ENCODE data around the gene MBOAT1. TPM values are rescaled to one million over a fixed set of nuclear protein-coding genes. Genes with fewer than 3 reads are reported as not detected.

Gene MBOAT1
- total RNA-seq, 1 experiment from 2014 or later: 9.7 TPM

- no peak for DNase-seq (ENCODE audit: extremely low read depth, low read depth)
Observed at GRCh38 chr6:20112241-20112640, 100.0 kb downstream of the MBOAT1 start.

- DNase-seq (ENCODE audit: extremely low read depth, low read depth): no peak
Observed at GRCh38 chr6:20110478-20110877, 101.8 kb downstream of the MBOAT1 start.

- no peak for DNase-seq (ENCODE audit: extremely low read depth, low read depth)
Observed at GRCh38 chr6:20109526-20109925, 102.7 kb downstream of the MBOAT1 start.

- DNase-seq (ENCODE audit: extremely low read depth, low read depth): no peak
Observed at GRCh38 chr6:20105838-20106237, 106.4 kb downstream of the MBOAT1 start.

GRCh38 chr6:20104696-20105095 lies 107.6 kb downstream of the MBOAT1 start:
- DNase-seq (ENCODE audit: extremely low read depth, low read depth): no peak

GRCh38 chr6:20102397-20103073 lies 109.7 kb downstream of the MBOAT1 start:
- DNase-seq (ENCODE audit: extremely low read depth, low read depth): no peak

GRCh38 chr6:20099156-20099555 lies 113.1 kb downstream of the MBOAT1 start:
- DNase-seq (ENCODE audit: extremely low read depth, low read depth): no peak

GRCh38 chr6:20098267-20098876 lies 113.9 kb downstream of the MBOAT1 start:
- no peak for DNase-seq (ENCODE audit: extremely low read depth, low read depth)

- DNase-seq (ENCODE audit: extremely low read depth, low read depth): no peak
Observed at GRCh38 chr6:20096536-20096935, 115.7 kb downstream of the MBOAT1 start.

- no peak for DNase-seq (ENCODE audit: extremely low read depth, low read depth)
Observed at GRCh38 chr6:20095436-20095835, 116.8 kb downstream of the MBOAT1 start.

- DNase-seq (ENCODE audit: extremely low read depth, low read depth): peak; percentile 26
Observed at GRCh38 chr6:20092071-20092566, 120.2 kb downstream of the MBOAT1 start.

- DNase-seq (ENCODE audit: extremely low read depth, low read depth): no peak
Observed at GRCh38 chr6:20086992-20087391, 125.3 kb downstream of the MBOAT1 start.

GRCh38 chr6:20085817-20086216 lies 126.5 kb downstream of the MBOAT1 start:
- DNase-seq (ENCODE audit: extremely low read depth, low read depth): no peak

GRCh38 chr6:20084411-20084810 lies 127.9 kb downstream of the MBOAT1 start:
- no peak for DNase-seq (ENCODE audit: extremely low read depth, low read depth)

- DNase-seq (ENCODE audit: extremely low read depth, low read depth): no peak
Observed at GRCh38 chr6:20071998-20072397, 140.3 kb downstream of the MBOAT1 start.

GRCh38 chr6:20070047-20070446 lies 142.2 kb downstream of the MBOAT1 start:
- no peak for DNase-seq (ENCODE audit: extremely low read depth, low read depth)

GRCh38 chr6:20069021-20069522 lies 143.2 kb downstream of the MBOAT1 start:
- no peak for DNase-seq (ENCODE audit: extremely low read depth, low read depth)

GRCh38 chr6:20068421-20068988 lies 143.8 kb downstream of the MBOAT1 start:
- no peak for DNase-seq (ENCODE audit: extremely low read depth, low read depth)

GRCh38 chr6:20061952-20062351 lies 150.3 kb downstream of the MBOAT1 start:
- no peak for DNase-seq (ENCODE audit: extremely low read depth, low read depth)

- DNase-seq (ENCODE audit: extremely low read depth, low read depth): no peak
Observed at GRCh38 chr6:20060252-20060651, 152.0 kb downstream of the MBOAT1 start.

- DNase-seq (ENCODE audit: extremely low read depth, low read depth): no peak
Observed at GRCh38 chr6:20058912-20059311, 153.4 kb downstream of the MBOAT1 start.
